ENCODE measurements around the gene MAP3K7. TPM values are rescaled to one million over a fixed set of nuclear protein-coding genes. Genes with fewer than 3 reads are reported as not detected.
"Not testable (repeated sequence)": the region's sequence is repeated elsewhere in the genome, so short reads cannot be mapped to it uniquely, and the experiment has no call there.

Gene MAP3K7
- polyA plus RNA-seq, 1 donor = 61.3 TPM

GRCh38 chr6:90583179-90583835 is 3.6 kb downstream of the MAP3K7 start:
- no peak for DNase-seq

- no peak for DNase-seq
Measured at GRCh38 chr6:90581146-90581545, 5.7 kb downstream of the MAP3K7 start.

- DNase-seq = no peak
Measured at GRCh38 chr6:90578894-90579549, 7.8 kb downstream of the MAP3K7 start.

- no peak for DNase-seq
Measured at GRCh38 chr6:90575267-90575666, 11.6 kb downstream of the MAP3K7 start.

- DNase-seq = no peak
Measured at GRCh38 chr6:90574610-90575009, 12.3 kb downstream of the MAP3K7 start.

- DNase-seq = no peak
Measured at GRCh38 chr6:90573624-90574023, 13.2 kb downstream of the MAP3K7 start.

- no peak for DNase-seq
Measured at GRCh38 chr6:90572856-90573255, 14.0 kb downstream of the MAP3K7 start.

GRCh38 chr6:90569223-90569622 is 17.6 kb downstream of the MAP3K7 start:
- DNase-seq = no peak

- not testable (repeated sequence) for DNase-seq
Measured at GRCh38 chr6:90567682-90568081, 19.2 kb downstream of the MAP3K7 start.

GRCh38 chr6:90562341-90562740 is 24.5 kb downstream of the MAP3K7 start:
- DNase-seq = not testable (repeated sequence)

- DNase-seq = no peak
Measured at GRCh38 chr6:90559931-90560330, 26.9 kb downstream of the MAP3K7 start.

GRCh38 chr6:90557006-90557405 is 29.9 kb downstream of the MAP3K7 start:
- no peak for DNase-seq

GRCh38 chr6:90547991-90548390 is 38.9 kb downstream of the MAP3K7 start:
- no peak for DNase-seq

- no peak for DNase-seq
Measured at GRCh38 chr6:90547079-90547478, 39.8 kb downstream of the MAP3K7 start.

GRCh38 chr6:90545448-90545847 is 41.4 kb downstream of the MAP3K7 start:
- no peak for DNase-seq

GRCh38 chr6:90544741-90545140 is 42.1 kb downstream of the MAP3K7 start:
- no peak for DNase-seq

GRCh38 chr6:90544081-90544480 is 42.8 kb downstream of the MAP3K7 start:
- DNase-seq = no peak

- no peak for DNase-seq
Measured at GRCh38 chr6:90541221-90541620, 45.7 kb downstream of the MAP3K7 start.

GRCh38 chr6:90538278-90539046 is 48.4 kb downstream of the MAP3K7 start:
- no peak for DNase-seq

GRCh38 chr6:90537723-90538258 is 49.1 kb downstream of the MAP3K7 start:
- no peak for DNase-seq

- no peak for DNase-seq
Measured at GRCh38 chr6:90537027-90537426, 49.8 kb downstream of the MAP3K7 start.

- DNase-seq = no peak
Measured at GRCh38 chr6:90536520-90536919, 50.4 kb downstream of the MAP3K7 start.

Measured in left kidney (tissue), 2 donors.